NT2/D1 (cell line): ENCODE results near the gene ZNF366.

Experiments
- DNase-seq: peaks from one replicate; pipeline ENCODE4 v3.0.0-alpha.2; 2011; ENCODE audit warnings: low read depth, low spot score
- H3K27me3 ChIP-seq: 2 replicates; pipeline ENCODE4 v1.6.0; 2011; ENCODE audit warnings: mild to moderate bottlenecking; ENCODE audit not compliant: insufficient read length, insufficient read depth
- H3K36me3 ChIP-seq: 2 replicates; pipeline ENCODE4 v1.6.1; 2011; ENCODE audit warnings: mild to moderate bottlenecking, low read length, mixed read lengths; ENCODE audit not compliant: insufficient read depth, insufficient read length
- H3K4me1 ChIP-seq: 2 replicates; pipeline ENCODE4 v1.5.1; 2011; ENCODE audit not compliant: insufficient read depth, insufficient read length
- H3K4me3 ChIP-seq: 2 replicates; pipeline ENCODE4 v1.5.1; 2011; ENCODE audit warnings: low read depth; ENCODE audit not compliant: insufficient read length
- H3K9ac ChIP-seq: 2 replicates; pipeline ENCODE4 v1.6.0; 2011; ENCODE audit warnings: low read depth; ENCODE audit not compliant: insufficient read length
- H3K9me3 ChIP-seq: 2 replicates; pipeline ENCODE4 v1.5.1; 2011; ENCODE audit warnings: mild to moderate bottlenecking, low read length; ENCODE audit not compliant: insufficient read depth
- SUZ12 ChIP-seq: IDR thresholded peaks from 2 replicates; pipeline ENCODE4 v1.6.1; 2011; ENCODE audit not compliant: insufficient read length, insufficient read depth; ENCODE audit errors: extremely low read depth
- YY1 ChIP-seq: IDR thresholded peaks from 2 replicates; pipeline ENCODE4 v1.6.1; 2011; ENCODE audit not compliant: insufficient read length, insufficient read depth
- ZNF274 ChIP-seq: IDR thresholded peaks from 2 replicates; pipeline ENCODE4 v1.6.1; 2011; ENCODE audit warnings: mild to moderate bottlenecking, low read depth, low read length

ZNF366 gene

GRCh38 chr5:72397836-72398235 lies 109.4 kb downstream of the ZNF366 start:
- no peaks in the 10 kb centered on the region for H3K36me3 ChIP-seq
- H3K4me1 ChIP-seq: no peaks in the 10 kb centered on the region
- no peak overlapping the region for H3K4me3 ChIP-seq
- H3K9me3 ChIP-seq: peaks cover 19% of the 10 kb centered on the region
- no peaks in the 10 kb centered on the region for H3K27me3 ChIP-seq
- TF ChIP-seq SUZ12: no peak
- no peak for TF ChIP-seq YY1
- TF ChIP-seq ZNF274: no peak
- H3K9ac ChIP-seq: no peak overlapping the region
- no peak for DNase-seq

- Histone ChIP-seq H3K9me3 (no peaks in the 10 kb centered on the region), H3K9ac (no peak overlapping the region), H3K4me3 (no peak overlapping the region), H3K36me3 (no peaks in the 10 kb centered on the region), H3K27me3 (no peaks in the 10 kb centered on the region), H3K4me1 (no peaks in the 10 kb centered on the region)
- DNase-seq: no peak
- TF ChIP-seq SUZ12 (no peak), ZNF274 (no peak), YY1 (no peak)
These were observed 112.5 kb downstream of the ZNF366 start for GRCh38 chr5:72394688-72395087.

- no peaks in the 10 kb centered on the region for H3K9me3 ChIP-seq
- no peaks in the 10 kb centered on the region for H3K27me3 ChIP-seq
- H3K4me3 ChIP-seq: no peak overlapping the region
- H3K9ac ChIP-seq: no peak overlapping the region
- no peak for DNase-seq
- H3K4me1 ChIP-seq: no peaks in the 10 kb centered on the region
- no peak for TF ChIP-seq YY1
- no peak for TF ChIP-seq ZNF274
- no peak for TF ChIP-seq SUZ12
- H3K36me3 ChIP-seq: no peaks in the 10 kb centered on the region
These were observed 114.2 kb downstream of the ZNF366 start for GRCh38 chr5:72393052-72393451.
